ENCODE results near the gene ABHD16B.

- TF ChIP-seq, protein P1, sequence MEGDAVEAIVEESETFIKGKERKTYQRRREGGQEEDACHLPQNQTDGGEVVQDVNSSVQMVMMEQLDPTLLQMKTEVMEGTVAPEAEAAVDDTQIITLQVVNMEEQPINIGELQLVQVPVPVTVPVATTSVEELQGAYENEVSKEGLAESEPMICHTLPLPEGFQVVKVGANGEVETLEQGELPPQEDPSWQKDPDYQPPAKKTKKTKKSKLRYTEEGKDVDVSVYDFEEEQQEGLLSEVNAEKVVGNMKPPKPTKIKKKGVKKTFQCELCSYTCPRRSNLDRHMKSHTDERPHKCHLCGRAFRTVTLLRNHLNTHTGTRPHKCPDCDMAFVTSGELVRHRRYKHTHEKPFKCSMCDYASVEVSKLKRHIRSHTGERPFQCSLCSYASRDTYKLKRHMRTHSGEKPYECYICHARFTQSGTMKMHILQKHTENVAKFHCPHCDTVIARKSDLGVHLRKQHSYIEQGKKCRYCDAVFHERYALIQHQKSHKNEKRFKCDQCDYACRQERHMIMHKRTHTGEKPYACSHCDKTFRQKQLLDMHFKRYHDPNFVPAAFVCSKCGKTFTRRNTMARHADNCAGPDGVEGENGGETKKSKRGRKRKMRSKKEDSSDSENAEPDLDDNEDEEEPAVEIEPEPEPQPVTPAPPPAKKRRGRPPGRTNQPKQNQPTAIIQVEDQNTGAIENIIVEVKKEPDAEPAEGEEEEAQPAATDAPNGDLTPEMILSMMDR (IDR thresholded peaks at IDR 0.05), result no peak
- no peak for TF ChIP-seq EZH2 (IDR thresholded peaks at IDR 0.05; ENCODE audit: borderline replicate concordance, insufficient read depth, low read depth, low read length, poor library complexity, severe bottlenecking)
These were observed 25.6 kb downstream of the ABHD16B start for GRCh38 chr20:63886921-63887320.
